GM12878 (cell line): ENCODE data around the gene IL18R1.

Experiments
- CREB1 ChIP-seq: IDR thresholded peaks from 2 replicates; pipeline ENCODE4 v1.6.1; 2012; ENCODE audit warnings: low read depth, mild to moderate bottlenecking, inconsistent platforms
- JUND ChIP-seq: IDR thresholded peaks from 2 replicates; pipeline ENCODE4 v1.6.1; 2012; ENCODE audit warnings: low read depth, mild to moderate bottlenecking, low read length, improper control_type of control experiment, moderate library complexity
- YBX1 ChIP-seq: fragments of 450-650 bp; IDR thresholded peaks from 2 replicates; pipeline ENCODE4 v1.6.1; 2016; ENCODE audit warnings: antibody characterized with exemption
- ZNF592 ChIP-seq: fragments of 450-650 bp; IDR thresholded peaks from 2 replicates; pipeline ENCODE4 v1.6.1; 2017; ENCODE audit warnings: mild to moderate bottlenecking, moderate library complexity
- TF ChIP-seq, protein P1 (sequence below), 3 experiments: IDR thresholded peaks in 2 of 3; conservative IDR thresholded peaks in 1 of 3; 2 replicates each; pipeline ENCODE4 v1.5.1; 2011; ENCODE audit warnings: low read depth in 3 of 3, low read length in 3 of 3, mild to moderate bottlenecking in 3 of 3, control low read depth in 2 of 3, moderate library complexity in 2 of 3, inconsistent platforms in 1 of 3, mixed read lengths in 1 of 3; ENCODE audit not compliant: control insufficient read depth in 2 of 3, insufficient read depth in 1 of 3; ENCODE audit errors: extremely low read depth in 1 of 3
- TF ChIP-seq, protein P2 (sequence below): IDR thresholded peaks from 2 replicates; pipeline ENCODE4 v1.6.1; 2012; ENCODE audit warnings: low read depth, low read length, improper control_type of control experiment

- TF ChIP-seq, protein P1, sequence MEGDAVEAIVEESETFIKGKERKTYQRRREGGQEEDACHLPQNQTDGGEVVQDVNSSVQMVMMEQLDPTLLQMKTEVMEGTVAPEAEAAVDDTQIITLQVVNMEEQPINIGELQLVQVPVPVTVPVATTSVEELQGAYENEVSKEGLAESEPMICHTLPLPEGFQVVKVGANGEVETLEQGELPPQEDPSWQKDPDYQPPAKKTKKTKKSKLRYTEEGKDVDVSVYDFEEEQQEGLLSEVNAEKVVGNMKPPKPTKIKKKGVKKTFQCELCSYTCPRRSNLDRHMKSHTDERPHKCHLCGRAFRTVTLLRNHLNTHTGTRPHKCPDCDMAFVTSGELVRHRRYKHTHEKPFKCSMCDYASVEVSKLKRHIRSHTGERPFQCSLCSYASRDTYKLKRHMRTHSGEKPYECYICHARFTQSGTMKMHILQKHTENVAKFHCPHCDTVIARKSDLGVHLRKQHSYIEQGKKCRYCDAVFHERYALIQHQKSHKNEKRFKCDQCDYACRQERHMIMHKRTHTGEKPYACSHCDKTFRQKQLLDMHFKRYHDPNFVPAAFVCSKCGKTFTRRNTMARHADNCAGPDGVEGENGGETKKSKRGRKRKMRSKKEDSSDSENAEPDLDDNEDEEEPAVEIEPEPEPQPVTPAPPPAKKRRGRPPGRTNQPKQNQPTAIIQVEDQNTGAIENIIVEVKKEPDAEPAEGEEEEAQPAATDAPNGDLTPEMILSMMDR (IDR thresholded peaks at IDR 0.05 in 2 of 3, conservative IDR thresholded peaks at IDR 0.05 in 1 of 3; ENCODE audit: control insufficient read depth in 2 of 3, extremely low read depth in 1 of 3, insufficient read depth in 1 of 3, low read depth in 3 of 3, low read length in 3 of 3), result no peak
- TF ChIP-seq YBX1, result no peak
- no peak for TF ChIP-seq ZNF592
- TF ChIP-seq, protein P2, sequence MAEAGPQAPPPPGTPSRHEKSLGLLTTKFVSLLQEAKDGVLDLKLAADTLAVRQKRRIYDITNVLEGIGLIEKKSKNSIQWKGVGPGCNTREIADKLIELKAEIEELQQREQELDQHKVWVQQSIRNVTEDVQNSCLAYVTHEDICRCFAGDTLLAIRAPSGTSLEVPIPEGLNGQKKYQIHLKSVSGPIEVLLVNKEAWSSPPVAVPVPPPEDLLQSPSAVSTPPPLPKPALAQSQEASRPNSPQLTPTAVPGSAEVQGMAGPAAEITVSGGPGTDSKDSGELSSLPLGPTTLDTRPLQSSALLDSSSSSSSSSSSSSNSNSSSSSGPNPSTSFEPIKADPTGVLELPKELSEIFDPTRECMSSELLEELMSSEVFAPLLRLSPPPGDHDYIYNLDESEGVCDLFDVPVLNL, result no peak
- TF ChIP-seq CREB1, result no peak
- no peak for TF ChIP-seq JUND
Observed at GRCh38 chr2:102420290-102420689, 64.7 kb downstream of the IL18R1 start.
